ENCODE results near the gene PAQR7.
"Not testable (repeated sequence)": the region's sequence is repeated elsewhere in the genome, so short reads cannot be mapped to it uniquely, and the experiment has no call there.

PAQR7 gene

DNA sequence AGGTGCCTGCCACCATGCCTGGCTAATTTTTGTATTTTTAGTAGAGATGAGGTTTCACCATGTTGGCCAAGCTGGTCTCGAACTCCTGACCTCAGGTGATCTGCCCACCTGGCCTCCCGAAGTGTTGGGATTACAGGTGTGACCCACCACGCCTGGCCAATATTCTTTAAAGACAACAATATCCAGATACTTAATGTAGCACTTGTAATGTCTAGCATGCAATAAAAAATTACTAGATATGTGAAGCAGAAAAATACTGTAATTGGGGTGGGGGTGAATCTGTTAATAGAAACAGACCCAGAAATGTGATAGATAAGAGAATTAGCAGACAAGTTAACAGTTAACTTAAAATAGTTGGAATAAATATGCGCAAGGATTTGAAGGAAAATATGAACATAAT, 35.7 kb downstream of the PAQR7 start:
- DNase-seq; H3K36me3 ChIP-seq (ENCODE audit: control insufficient read depth, insufficient read depth, low read length); H3K4ac ChIP-seq (ENCODE audit: low read depth, low read length); H3K4me3 ChIP-seq (ENCODE audit: low read length); H3K56ac ChIP-seq (ENCODE audit: low read length); H3K9ac ChIP-seq (ENCODE audit: low read length); H3K4me2 ChIP-seq (ENCODE audit: low read length); H2AK5ac ChIP-seq (ENCODE audit: low read length); H3K79me1 ChIP-seq (ENCODE audit: low read length); H3K18ac ChIP-seq (ENCODE audit: low read length); H4K5ac ChIP-seq (ENCODE audit: low read length); H3K27me3 ChIP-seq (ENCODE audit: insufficient read depth, low read length, poor library complexity); H2BK15ac ChIP-seq (replicated peaks; ENCODE audit: low read depth); H3K27ac ChIP-seq (ENCODE audit: low read depth, low read length); H3K4me1 ChIP-seq (ENCODE audit: control insufficient read depth, low read depth, low read length); H3K23ac ChIP-seq (ENCODE audit: low read length); H4K8ac ChIP-seq (ENCODE audit: low read depth, low read length); H2BK5ac ChIP-seq (ENCODE audit: low read length); H3K79me2 ChIP-seq (ENCODE audit: control insufficient read depth, insufficient read depth, low read length); H2BK120ac ChIP-seq (ENCODE audit: low read depth, low read length): not testable (repeated sequence)
- WGBS (ENCODE audit: extremely low coverage, insufficient coverage, low lambda C conversion rate) = no CpG with 5 or more reads among the region's 4 CpGs

- no peak overlapping the region for H2BK120ac ChIP-seq (ENCODE audit: low read depth, low read length)
- H3K4me3 ChIP-seq (ENCODE audit: low read length) = no peak overlapping the region
- H3K4me1 ChIP-seq (ENCODE audit: control insufficient read depth, low read depth, low read length) = peaks cover 5% of the 10 kb centered on the region
- no peak overlapping the region for H2AK5ac ChIP-seq (ENCODE audit: low read length)
- no peak overlapping the region for H3K9ac ChIP-seq (ENCODE audit: low read length)
- no peak overlapping the region for H3K4me2 ChIP-seq (ENCODE audit: low read length)
- no peak overlapping the region for H3K23ac ChIP-seq (ENCODE audit: low read length)
- no peak overlapping the region for H3K4ac ChIP-seq (ENCODE audit: low read depth, low read length)
- H3K56ac ChIP-seq (ENCODE audit: low read length) = no peak overlapping the region
- peaks cover 7% of the 10 kb centered on the region for H3K79me1 ChIP-seq (ENCODE audit: low read length)
- peak; percentile 43 for DNase-seq
- peaks cover 2% of the 10 kb centered on the region for H3K79me2 ChIP-seq (ENCODE audit: control insufficient read depth, insufficient read depth, low read length)
- no peak overlapping the region for H3K27ac ChIP-seq (ENCODE audit: low read depth, low read length)
- H3K27me3 ChIP-seq (ENCODE audit: insufficient read depth, low read length, poor library complexity) = no peaks in the 10 kb centered on the region
- H2BK5ac ChIP-seq (ENCODE audit: low read length) = no peak overlapping the region
- peaks cover 2% of the 10 kb centered on the region for H3K36me3 ChIP-seq (ENCODE audit: control insufficient read depth, insufficient read depth, low read length)
- no peak overlapping the region for H4K5ac ChIP-seq (ENCODE audit: low read length)
- H4K8ac ChIP-seq (ENCODE audit: low read depth, low read length) = no peak overlapping the region
- H2BK15ac ChIP-seq (replicated peaks; ENCODE audit: low read depth) = no peak overlapping the region
- H3K18ac ChIP-seq (ENCODE audit: low read length) = no peak overlapping the region
- no CpG with 5 or more reads among the region's 1 CpG for WGBS (ENCODE audit: extremely low coverage, insufficient coverage, low lambda C conversion rate)
These were observed 38.1 kb downstream of the PAQR7 start for GRCh38 chr1:25837262-25837875.

DNA sequence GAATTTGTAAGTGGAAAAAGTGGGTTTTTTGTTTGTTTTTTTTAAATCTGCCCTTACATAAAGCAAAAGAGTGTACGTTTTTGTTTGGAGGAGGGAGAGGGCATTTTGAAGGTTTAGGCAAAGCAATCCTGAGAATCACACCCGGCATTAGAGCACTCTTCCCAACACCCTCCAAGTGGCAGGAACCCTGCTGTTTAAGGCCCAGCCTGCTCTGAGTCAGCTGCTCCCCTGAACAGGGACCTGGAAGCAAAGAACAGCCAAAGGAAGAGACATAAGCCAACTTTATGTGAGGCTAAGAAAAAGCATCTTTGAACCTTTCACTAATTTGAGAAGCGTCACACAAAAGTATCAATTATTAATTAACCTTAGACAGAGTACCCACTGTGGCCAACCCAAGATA, 38.8 kb downstream of the PAQR7 start:
- H4K8ac ChIP-seq (ENCODE audit: low read depth, low read length) = no peak overlapping the region
- no peak overlapping the region for H2BK5ac ChIP-seq (ENCODE audit: low read length)
- H3K27me3 ChIP-seq (ENCODE audit: insufficient read depth, low read length, poor library complexity) = no peaks in the 10 kb centered on the region
- no peak overlapping the region for H3K4ac ChIP-seq (ENCODE audit: low read depth, low read length)
- H3K4me2 ChIP-seq (ENCODE audit: low read length) = no peak overlapping the region
- H3K23ac ChIP-seq (ENCODE audit: low read length) = no peak overlapping the region
- no peak overlapping the region for H3K56ac ChIP-seq (ENCODE audit: low read length)
- no peak overlapping the region for H2BK15ac ChIP-seq (replicated peaks; ENCODE audit: low read depth)
- H3K36me3 ChIP-seq (ENCODE audit: control insufficient read depth, insufficient read depth, low read length) = peaks cover 2% of the 10 kb centered on the region
- H2AK5ac ChIP-seq (ENCODE audit: low read length) = no peak overlapping the region
- peaks cover 7% of the 10 kb centered on the region for H3K79me1 ChIP-seq (ENCODE audit: low read length)
- H3K4me1 ChIP-seq (ENCODE audit: control insufficient read depth, low read depth, low read length) = peaks cover 9% of the 10 kb centered on the region
- H3K27ac ChIP-seq (ENCODE audit: low read depth, low read length) = no peak overlapping the region
- no peak for DNase-seq
- peak overlapping the region; percentile 18 for H3K9ac ChIP-seq (ENCODE audit: low read length)
- H2BK120ac ChIP-seq (ENCODE audit: low read depth, low read length) = no peak overlapping the region
- peaks cover under 1% of the 10 kb centered on the region for H3K79me2 ChIP-seq (ENCODE audit: control insufficient read depth, insufficient read depth, low read length)
- no peak overlapping the region for H3K4me3 ChIP-seq (ENCODE audit: low read length)
- no peak overlapping the region for H4K5ac ChIP-seq (ENCODE audit: low read length)
- H3K18ac ChIP-seq (ENCODE audit: low read length) = no peak overlapping the region
- no CpG with 5 or more reads among the region's 3 CpGs for WGBS (ENCODE audit: extremely low coverage, insufficient coverage, low lambda C conversion rate)

DNA sequence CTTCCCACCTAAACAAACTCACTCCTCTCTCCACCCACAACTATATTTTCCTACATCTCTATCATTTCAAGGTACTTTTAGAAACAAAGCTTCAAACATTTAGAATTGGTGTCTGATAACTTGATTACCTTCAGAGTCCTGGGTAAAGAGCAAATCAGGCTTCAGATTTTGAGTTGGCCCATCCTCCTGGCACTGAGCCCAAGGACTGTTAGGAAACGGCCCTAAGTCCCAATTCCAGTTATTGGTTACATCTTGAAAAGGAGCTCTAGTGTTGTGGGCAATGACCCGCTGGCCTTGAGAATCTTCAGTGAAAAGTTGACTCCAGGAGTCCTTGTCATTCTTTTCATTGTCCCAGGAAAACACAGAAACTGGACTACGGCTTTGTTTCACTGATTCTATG, 40.6 kb downstream of the PAQR7 start:
- H4K5ac ChIP-seq (ENCODE audit: low read length) = no peak overlapping the region
- no peak overlapping the region for H4K8ac ChIP-seq (ENCODE audit: low read depth, low read length)
- H3K4me3 ChIP-seq (ENCODE audit: low read length) = no peak overlapping the region
- H3K27ac ChIP-seq (ENCODE audit: low read depth, low read length) = no peak overlapping the region
- no peak overlapping the region for H2BK15ac ChIP-seq (replicated peaks; ENCODE audit: low read depth)
- no peak for DNase-seq
- WGBS (ENCODE audit: extremely low coverage, insufficient coverage, low lambda C conversion rate) = no CpG with 5 or more reads among the region's 3 CpGs
- H3K18ac ChIP-seq (ENCODE audit: low read length) = no peak overlapping the region
- no peak overlapping the region for H2BK5ac ChIP-seq (ENCODE audit: low read length)
- no peaks in the 10 kb centered on the region for H3K27me3 ChIP-seq (ENCODE audit: insufficient read depth, low read length, poor library complexity)
- no peak overlapping the region for H3K9ac ChIP-seq (ENCODE audit: low read length)
- no peak overlapping the region for H2AK5ac ChIP-seq (ENCODE audit: low read length)
- H2BK120ac ChIP-seq (ENCODE audit: low read depth, low read length) = no peak overlapping the region
- H3K36me3 ChIP-seq (ENCODE audit: control insufficient read depth, insufficient read depth, low read length) = peaks cover 2% of the 10 kb centered on the region
- peaks cover 9% of the 10 kb centered on the region for H3K4me1 ChIP-seq (ENCODE audit: control insufficient read depth, low read depth, low read length)
- H3K79me1 ChIP-seq (ENCODE audit: low read length) = peaks cover 7% of the 10 kb centered on the region
- H3K4ac ChIP-seq (ENCODE audit: low read depth, low read length) = no peak overlapping the region
- H3K4me2 ChIP-seq (ENCODE audit: low read length) = no peak overlapping the region
- H3K56ac ChIP-seq (ENCODE audit: low read length) = no peak overlapping the region
- H3K23ac ChIP-seq (ENCODE audit: low read length) = no peak overlapping the region
- H3K79me2 ChIP-seq (ENCODE audit: control insufficient read depth, insufficient read depth, low read length) = no peaks in the 10 kb centered on the region

DNA sequence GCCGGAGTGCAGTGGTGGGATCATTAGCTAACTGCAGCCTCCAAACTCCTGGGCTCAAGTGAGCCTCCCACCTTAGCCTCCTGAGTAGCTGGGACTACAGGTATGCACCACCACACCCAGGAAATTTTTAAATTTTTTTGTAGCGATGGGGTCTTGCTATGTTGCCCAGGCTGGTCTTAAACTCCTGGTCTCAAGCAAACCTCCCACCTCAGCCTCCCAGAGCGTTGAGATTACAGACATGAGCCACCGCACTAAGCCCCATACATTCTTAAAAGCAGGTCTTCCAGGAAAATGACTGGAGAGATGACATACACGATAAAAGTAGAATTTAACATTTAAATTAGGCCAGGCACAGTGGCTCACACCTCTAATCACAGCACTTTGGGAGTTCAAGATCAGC, 42.4 kb downstream of the PAQR7 start:
- H3K18ac ChIP-seq (ENCODE audit: low read length) = no peak overlapping the region
- WGBS (ENCODE audit: extremely low coverage, insufficient coverage, low lambda C conversion rate) = no CpG with 5 or more reads among the region's 5 CpGs
- no peaks in the 10 kb centered on the region for H3K79me2 ChIP-seq (ENCODE audit: control insufficient read depth, insufficient read depth, low read length)
- no peak overlapping the region for H4K8ac ChIP-seq (ENCODE audit: low read depth, low read length)
- H3K27me3 ChIP-seq (ENCODE audit: insufficient read depth, low read length, poor library complexity) = no peaks in the 10 kb centered on the region
- H2BK120ac ChIP-seq (ENCODE audit: low read depth, low read length) = no peak overlapping the region
- no peak overlapping the region for H3K9ac ChIP-seq (ENCODE audit: low read length)
- no peak overlapping the region for H3K23ac ChIP-seq (ENCODE audit: low read length)
- H3K56ac ChIP-seq (ENCODE audit: low read length) = no peak overlapping the region
- no peak overlapping the region for H3K4me3 ChIP-seq (ENCODE audit: low read length)
- no peak overlapping the region for H3K27ac ChIP-seq (ENCODE audit: low read depth, low read length)
- peaks cover 3% of the 10 kb centered on the region for H3K36me3 ChIP-seq (ENCODE audit: control insufficient read depth, insufficient read depth, low read length)
- H3K4me2 ChIP-seq (ENCODE audit: low read length) = no peak overlapping the region
- H3K79me1 ChIP-seq (ENCODE audit: low read length) = peaks cover 7% of the 10 kb centered on the region
- H3K4ac ChIP-seq (ENCODE audit: low read depth, low read length) = no peak overlapping the region
- H3K4me1 ChIP-seq (ENCODE audit: control insufficient read depth, low read depth, low read length) = peaks cover 9% of the 10 kb centered on the region
- H2AK5ac ChIP-seq (ENCODE audit: low read length) = no peak overlapping the region
- no peak for DNase-seq
- no peak overlapping the region for H2BK5ac ChIP-seq (ENCODE audit: low read length)
- no peak overlapping the region for H4K5ac ChIP-seq (ENCODE audit: low read length)
- H2BK15ac ChIP-seq (replicated peaks; ENCODE audit: low read depth) = no peak overlapping the region

All from mesendoderm (in vitro differentiated cells).